ENCODE results near the gene TUBG1.

DNA sequence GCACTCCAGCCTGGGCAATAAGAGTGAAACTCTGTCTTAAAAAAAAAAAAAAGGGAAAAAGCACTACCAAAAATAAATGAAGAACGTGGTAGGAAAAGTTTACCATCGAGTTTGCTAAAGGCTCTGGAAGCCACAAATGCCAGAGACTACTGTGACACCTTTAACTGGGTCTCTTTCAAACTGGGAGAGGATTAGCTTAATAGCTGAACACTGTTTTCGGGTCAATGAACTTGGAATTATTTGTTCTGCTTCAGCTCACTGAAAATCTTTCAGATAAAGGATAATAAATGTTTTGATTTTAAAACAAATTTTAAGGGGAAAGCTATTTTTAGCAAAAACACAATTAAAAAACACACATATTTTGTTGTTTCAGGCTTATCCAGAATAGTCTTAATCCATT, 1.7 kb upstream of the TUBG1 start:
- TF ChIP-seq, protein P1, sequence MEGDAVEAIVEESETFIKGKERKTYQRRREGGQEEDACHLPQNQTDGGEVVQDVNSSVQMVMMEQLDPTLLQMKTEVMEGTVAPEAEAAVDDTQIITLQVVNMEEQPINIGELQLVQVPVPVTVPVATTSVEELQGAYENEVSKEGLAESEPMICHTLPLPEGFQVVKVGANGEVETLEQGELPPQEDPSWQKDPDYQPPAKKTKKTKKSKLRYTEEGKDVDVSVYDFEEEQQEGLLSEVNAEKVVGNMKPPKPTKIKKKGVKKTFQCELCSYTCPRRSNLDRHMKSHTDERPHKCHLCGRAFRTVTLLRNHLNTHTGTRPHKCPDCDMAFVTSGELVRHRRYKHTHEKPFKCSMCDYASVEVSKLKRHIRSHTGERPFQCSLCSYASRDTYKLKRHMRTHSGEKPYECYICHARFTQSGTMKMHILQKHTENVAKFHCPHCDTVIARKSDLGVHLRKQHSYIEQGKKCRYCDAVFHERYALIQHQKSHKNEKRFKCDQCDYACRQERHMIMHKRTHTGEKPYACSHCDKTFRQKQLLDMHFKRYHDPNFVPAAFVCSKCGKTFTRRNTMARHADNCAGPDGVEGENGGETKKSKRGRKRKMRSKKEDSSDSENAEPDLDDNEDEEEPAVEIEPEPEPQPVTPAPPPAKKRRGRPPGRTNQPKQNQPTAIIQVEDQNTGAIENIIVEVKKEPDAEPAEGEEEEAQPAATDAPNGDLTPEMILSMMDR (conservative IDR thresholded peaks at IDR 0.05; ENCODE audit: low read length), result no peak
- no peak for TF ChIP-seq EZH2phosphoT487 (IDR thresholded peaks at IDR 0.05; ENCODE audit: borderline replicate concordance, low read depth, low read length)
